B cell (primary cell): ENCODE results near the gene RAI1.

Experiments
- CTCF ChIP-seq: fragments of 200-600 bp; IDR thresholded peaks from one replicate; pipeline ENCODE4 v1.8.0; 2022; ENCODE audit warnings: antibody characterized with exemption, mild to moderate bottlenecking
- EZH2 ChIP-seq: IDR thresholded peaks from 2 replicates; pipeline ENCODE4 v1.6.1; 2012; ENCODE audit warnings: borderline replicate concordance, low read depth, mild to moderate bottlenecking, moderate library complexity, low read length; ENCODE audit not compliant: insufficient read depth, poor library complexity, severe bottlenecking

- TF ChIP-seq CTCF (no peak), EZH2 (no peak)
Observed at GRCh38 chr17:17813055-17813724, 131.9 kb downstream of the RAI1 start.
